Smooth muscle cell (in vitro differentiated cells): ENCODE data around the gene RSPH6A. TPM values are rescaled to one million over a fixed set of nuclear protein-coding genes. Genes with fewer than 3 reads are reported as not detected.

Source experiments
- DNase-seq: peaks from one replicate; lab custom pipeline; 2025; ENCODE audit not compliant: unreplicated experiment; lab: John Stamatoyannopoulos, UW
- H2AFZ ChIP-seq: fragments of 200-600 bp; sonication (generic); 2 replicates; pipeline ENCODE4 v1.6.0; 2016; ENCODE audit warnings: antibody characterized with exemption, low read depth, mild to moderate bottlenecking
- H3F3A ChIP-seq: fragments of 200-600 bp; sonication (generic); 2 replicates; pipeline ENCODE4 v1.6.0; 2017; ENCODE audit warnings: antibody characterized with exemption, low read depth
- H3K27ac ChIP-seq: fragments of 200-600 bp; sonication (generic); 2 replicates; pipeline ENCODE4 v1.5.1; 2016; ENCODE audit warnings: low read depth, mild to moderate bottlenecking
- H3K27me3 ChIP-seq: fragments of 200-600 bp; sonication (generic); 2 replicates; pipeline ENCODE4 v1.6.1; 2016; ENCODE audit warnings: low read depth, mild to moderate bottlenecking
- H3K36me3 ChIP-seq: fragments of 200-600 bp; sonication (generic); 2 replicates; pipeline ENCODE4 v1.5.1; 2016; ENCODE audit warnings: low read depth
- H3K4me1 ChIP-seq: fragments of 200-600 bp; sonication (generic); 2 replicates; pipeline ENCODE4 v1.5.1; 2016; ENCODE audit warnings: low read depth
- H3K4me2 ChIP-seq: fragments of 200-600 bp; sonication (generic); 2 replicates; pipeline ENCODE4 v1.6.0; 2016; ENCODE audit warnings: mild to moderate bottlenecking
- H3K4me3 ChIP-seq: fragments of 200-600 bp; sonication (generic); 2 replicates; pipeline ENCODE4 v1.5.1; 2016; ENCODE audit warnings: mild to moderate bottlenecking
- H3K79me2 ChIP-seq: fragments of 200-600 bp; sonication (generic); 2 replicates; pipeline ENCODE4 v1.6.0; 2016; ENCODE audit warnings: low read depth, mild to moderate bottlenecking
- H3K9ac ChIP-seq: fragments of 200-600 bp; sonication (generic); 2 replicates; pipeline ENCODE4 v1.6.0; 2016; ENCODE audit warnings: low read depth
- H3K9me3 ChIP-seq: fragments of 200-600 bp; sonication (generic); replicated peaks from 2 replicates; pipeline ENCODE4 v1.5.1; 2016; ENCODE audit warnings: low read depth
- H4K20me1 ChIP-seq: fragments of 200-600 bp; sonication (generic); 2 replicates; pipeline ENCODE4 v1.6.0; 2016; ENCODE audit warnings: low read depth
- WGBS: methylation state at CpG from one replicate; pipeline ENCODE4 v1.1.7; 2016; ENCODE audit warnings: low lambda C conversion rate; 5-methylcytosine and 5-hydroxymethylcytosine counted together
- polyA plus RNA-seq: library from polyadenylated mRNA; unstranded; fragments of >200 nt; fragmentation: Nextera tagmentation; extraction: Ambion mirVana; gene quantifications from 2 replicates; pipeline ENCODE4 v1.2.1, GENCODE V29; 2016
- total RNA-seq: library from RNA; depleted of rRNA; stranded (reverse); fragments of >200 nt; gene quantifications from 2 replicates; pipeline ENCODE4 v1.2.3, GENCODE V29; 2014
- TF ChIP-seq, protein P1 (sequence below): fragments of 200-600 bp; sonication (generic); IDR thresholded peaks from 2 replicates; pipeline ENCODE4 v1.5.1; 2017; ENCODE audit warnings: borderline replicate concordance, mild to moderate bottlenecking, antibody characterized with exemption; ENCODE audit not compliant: insufficient read depth, poor library complexity, severe bottlenecking

The RSPH6A gene
- 0.22 TPM in 1 of 2 replicates, not detected in the other for total RNA-seq
- polyA plus RNA-seq = 0.15 TPM in 1 of 2 replicates, not detected in the other

DNA sequence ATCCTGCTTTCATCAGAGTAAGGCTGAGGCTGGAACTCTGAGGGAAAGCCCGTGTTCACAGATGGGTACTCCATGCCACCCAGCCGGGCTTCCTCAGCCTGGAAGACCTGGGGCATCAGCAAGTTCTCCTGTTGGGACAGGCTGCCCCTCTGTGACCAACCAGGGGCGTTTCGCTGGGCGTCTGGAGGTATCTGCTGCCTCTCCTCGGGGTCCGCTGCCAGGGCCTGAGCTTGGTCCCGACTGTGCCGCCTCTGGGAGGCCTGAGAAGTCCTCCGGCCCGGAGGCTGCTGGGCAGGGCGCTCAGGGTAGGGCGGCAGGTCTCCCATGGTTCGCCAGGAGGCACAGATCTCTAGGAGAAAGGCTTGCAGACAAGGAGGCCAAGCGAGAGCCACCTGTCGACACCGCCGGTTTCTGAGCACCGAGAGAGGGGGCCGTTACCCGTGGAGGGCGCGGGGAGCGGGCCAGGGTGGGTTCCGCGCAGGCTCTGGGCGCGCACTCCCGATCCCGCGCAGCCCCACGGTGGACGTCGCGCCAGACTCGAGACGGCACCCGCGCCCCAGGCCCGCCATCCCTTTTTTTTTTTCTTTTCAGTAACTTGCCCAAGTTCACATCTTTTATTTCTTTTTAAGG is at the start of gene RSPH6A:
Gene RSPH6A (minus strand): TSS at position 458 of the 630 bp plus-strand sequence. CDS start 132 bp downstream, at position 326.
- Histone ChIP-seq H3K27ac (peak within 1 kb of the TSS; percentile 4), H3K4me3 (peak within 1 kb of the TSS; percentile 69), H3F3A (no peaks in the 10 kb centered on the region), H3K9ac (peak within 1 kb of the TSS; percentile 22), H3K9me3 (no peaks in the 10 kb centered on the region), H3K4me2 (peak within 1 kb of the TSS; percentile 93), H3K4me1 (peaks cover 13% of the 10 kb centered on the region), H2AFZ (no peak within 1 kb of the TSS), H3K36me3 (no peaks in the 10 kb centered on the region), H3K27me3 (no peaks in the 10 kb centered on the region), H4K20me1 (no peaks in the 10 kb centered on the region), H3K79me2 (no peaks in the 10 kb centered on the region)
- DNase-seq = no peak
- TF ChIP-seq, protein P1, sequence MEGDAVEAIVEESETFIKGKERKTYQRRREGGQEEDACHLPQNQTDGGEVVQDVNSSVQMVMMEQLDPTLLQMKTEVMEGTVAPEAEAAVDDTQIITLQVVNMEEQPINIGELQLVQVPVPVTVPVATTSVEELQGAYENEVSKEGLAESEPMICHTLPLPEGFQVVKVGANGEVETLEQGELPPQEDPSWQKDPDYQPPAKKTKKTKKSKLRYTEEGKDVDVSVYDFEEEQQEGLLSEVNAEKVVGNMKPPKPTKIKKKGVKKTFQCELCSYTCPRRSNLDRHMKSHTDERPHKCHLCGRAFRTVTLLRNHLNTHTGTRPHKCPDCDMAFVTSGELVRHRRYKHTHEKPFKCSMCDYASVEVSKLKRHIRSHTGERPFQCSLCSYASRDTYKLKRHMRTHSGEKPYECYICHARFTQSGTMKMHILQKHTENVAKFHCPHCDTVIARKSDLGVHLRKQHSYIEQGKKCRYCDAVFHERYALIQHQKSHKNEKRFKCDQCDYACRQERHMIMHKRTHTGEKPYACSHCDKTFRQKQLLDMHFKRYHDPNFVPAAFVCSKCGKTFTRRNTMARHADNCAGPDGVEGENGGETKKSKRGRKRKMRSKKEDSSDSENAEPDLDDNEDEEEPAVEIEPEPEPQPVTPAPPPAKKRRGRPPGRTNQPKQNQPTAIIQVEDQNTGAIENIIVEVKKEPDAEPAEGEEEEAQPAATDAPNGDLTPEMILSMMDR = no peak
- 18% methylated on average over 34 of the region's 40 CpGs for WGBS

DNA sequence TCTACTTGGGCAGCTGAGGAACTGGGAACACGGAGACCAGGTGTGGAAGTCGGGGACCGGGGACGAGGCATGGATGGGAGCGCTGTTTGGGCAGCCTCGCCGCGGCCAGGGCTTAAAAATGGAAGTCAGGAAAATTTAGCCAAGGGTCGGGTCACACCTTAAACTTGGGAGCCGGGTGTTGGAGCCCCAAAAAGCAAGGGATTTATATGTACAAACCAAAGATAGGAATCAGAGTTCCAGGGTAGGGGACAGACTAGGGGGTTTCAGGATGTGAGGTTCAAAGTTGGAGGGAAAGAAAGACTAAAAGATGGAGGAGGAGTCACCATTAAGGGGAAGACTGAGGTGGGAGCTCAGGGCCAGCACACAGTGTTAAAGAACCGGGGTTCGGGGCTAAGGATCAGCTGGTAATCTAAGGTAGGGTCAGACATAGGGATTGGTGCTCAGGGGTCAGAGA is 49.5 kb upstream of the RSPH6A start:
- peaks cover 12% of the 10 kb centered on the region for H3K27me3 ChIP-seq
- H2AFZ ChIP-seq = no peak overlapping the region
- TF ChIP-seq, protein P1 = no peak
- H3K79me2 ChIP-seq = peaks cover 27% of the 10 kb centered on the region
- H3K4me1 ChIP-seq = peaks cover 5% of the 10 kb centered on the region
- no peak for DNase-seq
- H3K36me3 ChIP-seq = no peaks in the 10 kb centered on the region
- H3K9me3 ChIP-seq = no peaks in the 10 kb centered on the region
- WGBS = 13% methylated on average over 12 of the region's 12 CpGs
- peak overlapping the region; percentile 85 for H3K4me2 ChIP-seq
- no peak overlapping the region for H3K9ac ChIP-seq
- H3K4me3 ChIP-seq = peak overlapping the region; percentile 69
- peaks cover 4% of the 10 kb centered on the region for H4K20me1 ChIP-seq
- H3K27ac ChIP-seq = no peak overlapping the region
- H3F3A ChIP-seq = no peaks in the 10 kb centered on the region

DNA sequence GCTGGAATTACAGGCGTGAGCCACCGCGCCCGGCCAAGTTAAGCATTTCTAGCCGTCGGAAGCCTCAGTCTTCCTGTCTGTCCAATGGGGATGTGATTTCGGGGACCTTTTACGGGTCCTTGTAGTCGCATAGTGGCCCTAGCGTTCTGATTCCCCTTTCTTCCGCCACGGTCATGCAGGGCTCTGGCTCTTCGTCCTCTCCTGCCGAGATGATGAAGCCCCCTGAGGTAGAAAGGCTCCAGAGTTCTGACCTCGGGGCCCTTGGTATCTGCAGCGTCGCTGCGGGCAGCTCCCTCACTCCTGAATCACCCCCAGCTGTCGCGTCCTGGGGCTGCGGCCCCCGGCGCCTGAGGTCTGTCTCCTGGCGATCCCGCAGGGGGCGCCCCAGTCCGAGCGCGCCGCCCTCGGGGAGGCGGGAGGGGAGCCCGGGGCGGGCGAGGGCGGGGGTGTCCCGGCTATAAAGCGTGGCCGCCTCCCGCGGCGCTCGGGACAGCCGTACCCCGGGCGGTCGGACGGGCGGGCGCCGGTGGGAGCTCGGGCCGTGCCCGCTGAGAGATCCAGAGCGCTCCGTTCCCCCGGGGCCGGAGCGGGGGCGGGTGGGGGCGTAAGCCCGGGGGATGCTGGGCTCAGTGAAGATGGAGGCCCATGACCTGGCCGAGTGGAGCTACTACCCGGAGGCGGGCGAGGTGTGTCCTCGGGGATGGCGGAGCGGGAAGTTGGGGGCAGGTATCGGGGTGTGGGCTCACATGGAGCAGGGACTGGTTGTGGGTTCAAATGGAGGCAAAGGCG is 48.9 kb upstream of the RSPH6A start, which contains the start of gene FOXA3:
Gene FOXA3 (plus strand): TSS at position 487 of the 789 bp plus-strand sequence. CDS start 131 bp downstream, at position 618.
- Histone ChIP-seq H3K4me3 (peak within 1 kb of the TSS; percentile 69), H3K9ac (no peak within 1 kb of the TSS), H3K27me3 (peaks cover 12% of the 10 kb centered on the region), H3K36me3 (no peaks in the 10 kb centered on the region), H3K27ac (no peak within 1 kb of the TSS), H4K20me1 (peaks cover 9% of the 10 kb centered on the region), H3K4me1 (peaks cover 5% of the 10 kb centered on the region), H3F3A (no peaks in the 10 kb centered on the region), H2AFZ (peak within 1 kb of the TSS; percentile 88), H3K9me3 (no peaks in the 10 kb centered on the region), H3K79me2 (peaks cover 33% of the 10 kb centered on the region), H3K4me2 (peak within 1 kb of the TSS; percentile 85)
- peak; percentile 29 for DNase-seq
- TF ChIP-seq, protein P1 = peak; percentile 64
- WGBS = 5% methylated on average over 44 of the region's 71 CpGs
